Colon (tissue), 2 donors: Measurements from ENCODE around the gene ARHGAP28.
"Not testable (repeated sequence)": the region's sequence is repeated elsewhere in the genome, so short reads cannot be mapped to it uniquely, and the experiment has no call there.

Experiments
- FAIRE-seq: peaks from 2 replicates; lab custom pipeline; 2012; peaks lifted over from hg19 to GRCh38; lab: Jason Lieb, UNC
- donor health status: control.
- donor health status: control.

The ARHGAP28 gene

GRCh38 chr18:6776188-6776587, 46.7 kb downstream of the ARHGAP28 start:
- FAIRE-seq, result no peak

GRCh38 chr18:6777509-6777908, 48.0 kb downstream of the ARHGAP28 start:
- FAIRE-seq, result no peak

GRCh38 chr18:6778459-6779247, 49.1 kb downstream of the ARHGAP28 start:
- FAIRE-seq, result no peak

- no peak for FAIRE-seq
Measured at GRCh38 chr18:6781142-6781714, 51.7 kb downstream of the ARHGAP28 start.

GRCh38 chr18:6781796-6782195, 52.3 kb downstream of the ARHGAP28 start:
- no peak for FAIRE-seq

GRCh38 chr18:6782861-6783260, 53.3 kb downstream of the ARHGAP28 start:
- FAIRE-seq, result no peak

- no peak for FAIRE-seq
Measured at GRCh38 chr18:6784046-6784445, 54.5 kb downstream of the ARHGAP28 start.

- no peak for FAIRE-seq
Measured at GRCh38 chr18:6785001-6785400, 55.5 kb downstream of the ARHGAP28 start.

- FAIRE-seq, result no peak
Measured at GRCh38 chr18:6785411-6785810, 55.9 kb downstream of the ARHGAP28 start.

- no peak for FAIRE-seq
Measured at GRCh38 chr18:6792391-6792790, 62.9 kb downstream of the ARHGAP28 start.

- FAIRE-seq, result no peak
Measured at GRCh38 chr18:6793455-6793854, 63.9 kb downstream of the ARHGAP28 start.

- no peak for FAIRE-seq
Measured at GRCh38 chr18:6793986-6794385, 64.5 kb downstream of the ARHGAP28 start.

- FAIRE-seq, result no peak
Measured at GRCh38 chr18:6795307-6795706, 65.8 kb downstream of the ARHGAP28 start.

GRCh38 chr18:6796511-6796910, 67.0 kb downstream of the ARHGAP28 start:
- no peak for FAIRE-seq

- no peak for FAIRE-seq
Measured at GRCh38 chr18:6797171-6797570, 67.7 kb downstream of the ARHGAP28 start.

GRCh38 chr18:6798896-6799295, 69.4 kb downstream of the ARHGAP28 start:
- FAIRE-seq, result no peak

- FAIRE-seq, result not testable (repeated sequence)
Measured at GRCh38 chr18:6800309-6800708, 70.8 kb downstream of the ARHGAP28 start.

- no peak for FAIRE-seq
Measured at GRCh38 chr18:6807515-6808257, 78.2 kb downstream of the ARHGAP28 start.

GRCh38 chr18:6810191-6810590, 80.7 kb downstream of the ARHGAP28 start:
- FAIRE-seq, result no peak

- no peak for FAIRE-seq
Measured at GRCh38 chr18:6811816-6812215, 82.3 kb downstream of the ARHGAP28 start.

- no peak for FAIRE-seq
Measured at GRCh38 chr18:6814882-6815425, 85.4 kb downstream of the ARHGAP28 start.

- FAIRE-seq, result no peak
Measured at GRCh38 chr18:6816154-6816553, 86.6 kb downstream of the ARHGAP28 start.

- FAIRE-seq, result no peak
Measured at GRCh38 chr18:6819332-6819731, 89.8 kb downstream of the ARHGAP28 start.
